GM18907 (cell line): ENCODE measurements around the gene LDLRAD3.

Experiments
- ATAC-seq: cut with Tn5 transposase; IDR thresholded peaks from one replicate; pipeline ENCODE4 v1.9.1; 2021; ENCODE audit warnings: mild to moderate bottlenecking, moderate library complexity; ENCODE audit not compliant: unreplicated experiment

LDLRAD3 gene

DNA sequence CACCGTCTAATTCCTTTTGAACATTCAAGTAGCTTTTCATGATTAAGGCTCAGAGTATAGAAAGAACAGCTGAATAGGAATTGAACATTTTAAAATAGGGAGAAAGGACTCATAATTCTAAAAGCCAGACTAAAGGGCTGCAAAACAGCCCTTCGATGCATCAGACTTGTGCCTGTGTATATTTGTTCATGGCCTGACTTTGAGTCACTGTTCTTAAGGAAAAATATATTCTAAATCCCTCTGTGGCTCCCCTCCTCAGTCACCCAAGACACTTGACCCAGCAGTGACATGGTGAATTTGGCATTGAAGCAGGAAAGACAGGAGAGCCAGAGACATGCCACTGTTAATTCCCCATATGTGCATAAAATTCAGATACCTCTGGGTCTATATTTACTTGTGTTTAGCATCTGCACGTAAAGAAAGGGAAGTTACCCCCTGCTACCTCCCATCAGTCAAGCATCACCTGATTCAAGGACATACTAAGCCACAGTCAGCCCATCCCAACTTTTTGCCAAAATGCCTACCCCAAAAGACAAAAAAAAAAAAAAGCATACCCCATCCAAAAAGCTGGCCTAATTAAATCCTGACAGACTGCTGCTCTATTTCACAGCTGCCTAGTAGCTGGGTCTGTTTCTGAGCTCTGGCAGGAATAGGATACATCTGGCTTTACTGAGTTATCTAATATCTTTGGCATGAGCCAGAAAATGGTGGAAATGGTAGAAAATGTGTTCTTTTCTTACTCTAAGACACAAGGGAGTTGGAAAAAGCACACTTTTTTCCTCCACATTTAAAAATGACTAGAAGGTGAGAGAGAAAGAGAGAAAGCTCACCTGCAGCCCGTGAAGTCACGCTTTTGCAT lies 251.9 kb downstream of the LDLRAD3 start:
- no peak for ATAC-seq

DNA sequence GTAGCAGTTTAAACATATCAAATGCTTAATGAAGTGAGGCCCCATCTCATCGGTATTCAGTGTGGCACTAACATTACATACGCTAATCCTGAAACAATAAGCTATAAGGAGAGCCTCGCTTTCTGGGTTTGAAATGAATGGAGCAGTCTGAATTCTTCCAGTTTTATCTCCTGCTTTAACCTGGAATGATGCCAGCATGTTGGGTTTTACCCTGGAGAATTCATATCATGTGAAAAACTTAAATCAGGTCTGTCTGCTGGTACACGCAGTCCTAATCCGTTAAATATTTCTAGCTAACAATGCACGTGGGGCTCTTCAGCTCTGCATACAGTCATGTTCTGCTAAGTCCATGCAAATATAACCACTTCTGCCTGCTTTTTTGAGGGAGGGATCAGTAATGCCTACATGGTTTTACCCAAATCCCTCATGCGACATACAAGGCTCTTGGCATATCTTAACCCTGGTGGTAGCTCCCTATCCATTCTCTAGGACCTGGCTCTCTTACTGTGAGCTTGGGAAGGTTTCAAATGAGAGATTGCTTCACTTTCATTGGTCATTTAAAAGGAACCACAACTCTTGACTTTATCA lies 252.6 kb downstream of the LDLRAD3 start:
- no peak for ATAC-seq

DNA sequence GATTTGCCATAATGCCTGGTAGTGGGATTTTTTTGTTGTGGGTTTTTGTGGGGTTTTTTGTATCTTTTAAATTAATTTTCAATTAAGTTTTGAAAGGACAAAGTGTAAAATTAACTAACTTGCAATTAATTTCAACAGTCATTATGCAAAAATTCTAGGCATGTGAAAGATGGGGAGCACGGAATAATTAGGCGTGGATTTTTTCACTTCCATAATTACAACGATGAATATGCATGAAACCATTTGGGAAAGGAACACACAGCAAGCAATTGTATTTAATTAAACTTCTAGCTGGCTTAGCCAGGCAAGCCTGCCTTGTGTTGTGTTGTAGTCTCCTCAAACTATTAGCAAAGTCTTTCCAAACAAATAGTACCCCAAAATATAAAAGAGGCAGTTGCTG lies 257.5 kb downstream of the LDLRAD3 start:
- no peak for ATAC-seq

DNA sequence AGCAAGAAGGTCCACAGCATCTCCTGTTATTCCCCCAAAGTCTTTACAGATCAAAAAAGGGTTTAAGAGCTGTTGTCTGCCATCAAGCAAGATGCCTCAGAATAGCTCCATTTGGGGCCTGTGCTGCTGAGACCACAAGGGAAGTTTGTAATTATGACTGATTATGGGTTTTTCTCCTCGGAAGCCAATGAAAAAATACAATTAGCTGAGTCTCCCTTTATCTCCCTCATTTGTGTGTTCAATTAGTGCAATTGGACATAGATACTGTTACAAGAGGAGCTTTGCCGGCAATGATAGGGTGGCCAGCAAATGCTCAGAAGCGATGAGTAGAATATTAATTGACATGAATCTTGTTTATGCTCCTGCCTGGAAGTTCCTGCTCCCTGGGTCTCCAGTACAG lies 261.7 kb downstream of the LDLRAD3 start:
- ATAC-seq, result no peak

GRCh38 chr11:36210529-36210928 lies 266.7 kb downstream of the LDLRAD3 start:
- ATAC-seq, result no peak

DNA sequence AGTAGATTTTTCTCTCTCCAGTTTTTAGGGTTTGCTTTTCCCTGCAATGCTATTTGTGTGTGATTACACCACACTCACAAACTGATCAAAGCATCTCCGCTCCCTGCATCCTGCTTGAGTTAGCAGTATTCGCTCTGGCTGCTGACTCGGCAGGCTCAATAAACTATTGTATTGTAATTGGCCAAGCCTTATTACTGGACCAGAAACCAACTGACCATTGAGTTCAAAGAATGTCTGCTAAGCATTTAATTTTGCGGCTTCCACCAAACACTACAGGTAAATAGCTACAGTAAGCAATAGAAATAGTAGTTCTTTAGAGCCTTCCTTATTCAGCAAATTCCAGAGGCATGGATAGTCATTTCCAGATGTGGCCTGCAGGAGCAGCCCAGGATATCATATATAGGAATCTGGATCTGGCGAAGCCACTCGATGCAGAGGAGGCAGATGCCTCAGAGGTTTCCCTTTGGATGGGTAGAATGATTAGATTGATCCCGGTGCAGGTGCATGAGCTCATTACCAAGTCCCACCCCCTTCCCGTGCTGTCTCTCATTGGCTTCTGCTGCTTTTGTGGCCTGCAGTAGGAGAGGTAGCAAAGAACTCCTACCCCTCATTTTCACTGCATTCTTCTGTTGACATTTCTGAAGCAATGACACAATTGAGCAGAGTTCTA lies 268.0 kb downstream of the LDLRAD3 start:
- ATAC-seq, result no peak

GRCh38 chr11:36212564-36213392 lies 268.9 kb downstream of the LDLRAD3 start:
- ATAC-seq, result no peak

DNA sequence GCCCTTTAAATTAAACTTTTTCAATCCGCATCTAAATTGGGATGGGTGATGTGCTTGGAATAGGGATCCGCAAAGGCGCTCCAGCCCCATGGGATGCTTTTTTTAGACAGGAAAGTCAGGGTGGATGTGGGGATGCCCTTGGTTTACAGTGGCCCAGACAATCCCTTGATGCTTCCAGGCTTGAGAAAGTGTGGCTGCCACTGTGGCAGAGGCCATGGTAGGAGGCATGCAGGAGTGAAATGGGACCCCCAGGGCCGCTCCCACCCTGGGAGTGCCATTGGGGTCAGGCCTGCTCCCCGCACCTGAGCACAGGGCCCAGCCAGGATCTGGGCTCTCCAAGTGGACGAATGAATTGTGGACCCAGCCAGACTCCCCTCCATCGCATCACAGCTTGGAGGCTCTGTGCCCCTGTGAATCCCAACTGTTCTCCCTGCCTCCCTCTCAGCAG lies 269.6 kb downstream of the LDLRAD3 start:
- ATAC-seq, result no peak

DNA sequence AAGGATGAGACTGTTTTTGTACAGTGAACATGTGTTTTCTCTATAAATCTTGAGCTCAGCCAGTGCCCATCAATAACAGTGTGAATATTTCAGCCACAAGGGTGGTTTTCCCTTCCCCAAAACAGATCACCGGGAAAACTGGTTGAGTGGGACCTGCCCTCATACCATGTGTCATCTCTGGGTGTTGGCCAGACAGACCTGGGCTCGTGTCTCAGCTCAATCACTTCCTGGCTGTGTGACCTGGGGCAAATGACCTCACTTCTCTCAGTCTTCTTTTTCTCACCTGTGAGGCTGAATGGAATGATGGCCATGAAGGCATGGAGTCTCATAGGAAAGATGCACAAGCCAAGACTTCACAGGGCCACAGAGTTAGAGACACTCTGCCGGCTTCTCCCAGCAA lies 270.6 kb downstream of the LDLRAD3 start:
- ATAC-seq, result no peak

GRCh38 chr11:36214976-36215692 lies 271.3 kb downstream of the LDLRAD3 start:
- ATAC-seq, result no peak

DNA sequence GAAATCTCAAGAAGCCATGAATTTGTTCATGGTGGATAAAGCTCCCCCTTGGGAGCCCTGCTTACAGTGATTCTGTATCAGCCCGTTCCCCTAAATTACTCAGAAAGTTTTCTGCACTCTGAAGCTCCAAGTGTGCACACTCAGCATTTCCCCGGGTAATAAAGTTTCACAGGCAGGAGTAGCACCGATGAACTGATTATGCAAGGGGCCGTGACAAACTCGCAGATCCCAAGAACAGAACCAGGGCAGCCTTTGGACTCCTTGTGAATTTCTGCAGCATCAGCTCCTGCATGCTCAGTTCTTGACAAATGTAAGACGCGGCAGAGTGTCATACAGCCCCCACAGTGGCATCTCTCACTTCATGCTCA lies 271.8 kb downstream of the LDLRAD3 start:
- ATAC-seq, result no peak

DNA sequence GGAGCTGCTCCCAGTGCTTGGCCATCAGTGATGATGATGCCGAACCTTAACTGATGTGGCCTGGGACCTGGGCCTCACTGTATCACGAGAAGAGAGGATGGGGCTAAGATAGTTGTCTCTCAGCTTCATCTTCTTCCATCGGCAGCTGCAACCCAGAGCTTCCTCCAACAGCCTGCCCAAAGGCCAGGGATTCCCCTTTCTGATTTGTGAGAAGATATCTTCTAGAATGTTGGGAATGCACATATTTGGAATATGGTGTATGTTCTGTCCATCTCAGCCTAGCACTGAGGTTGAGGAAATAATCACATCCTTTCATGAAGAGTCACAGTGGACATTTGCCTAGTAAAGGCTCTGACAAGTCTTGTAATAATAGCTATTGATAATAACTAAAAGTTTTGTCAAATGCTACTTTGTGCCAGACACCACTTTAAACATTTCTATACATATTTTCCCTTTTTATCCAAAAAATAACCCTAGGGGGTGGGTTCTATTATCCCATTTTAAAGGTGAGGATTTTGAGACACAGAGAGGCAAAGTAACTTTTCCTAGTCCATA lies 272.3 kb downstream of the LDLRAD3 start:
- no peak for ATAC-seq

GRCh38 chr11:36218283-36218921 lies 274.5 kb downstream of the LDLRAD3 start:
- no peak for ATAC-seq

- ATAC-seq, result no peak
These were observed 276.1 kb downstream of the LDLRAD3 start for GRCh38 chr11:36219996-36220395.

DNA sequence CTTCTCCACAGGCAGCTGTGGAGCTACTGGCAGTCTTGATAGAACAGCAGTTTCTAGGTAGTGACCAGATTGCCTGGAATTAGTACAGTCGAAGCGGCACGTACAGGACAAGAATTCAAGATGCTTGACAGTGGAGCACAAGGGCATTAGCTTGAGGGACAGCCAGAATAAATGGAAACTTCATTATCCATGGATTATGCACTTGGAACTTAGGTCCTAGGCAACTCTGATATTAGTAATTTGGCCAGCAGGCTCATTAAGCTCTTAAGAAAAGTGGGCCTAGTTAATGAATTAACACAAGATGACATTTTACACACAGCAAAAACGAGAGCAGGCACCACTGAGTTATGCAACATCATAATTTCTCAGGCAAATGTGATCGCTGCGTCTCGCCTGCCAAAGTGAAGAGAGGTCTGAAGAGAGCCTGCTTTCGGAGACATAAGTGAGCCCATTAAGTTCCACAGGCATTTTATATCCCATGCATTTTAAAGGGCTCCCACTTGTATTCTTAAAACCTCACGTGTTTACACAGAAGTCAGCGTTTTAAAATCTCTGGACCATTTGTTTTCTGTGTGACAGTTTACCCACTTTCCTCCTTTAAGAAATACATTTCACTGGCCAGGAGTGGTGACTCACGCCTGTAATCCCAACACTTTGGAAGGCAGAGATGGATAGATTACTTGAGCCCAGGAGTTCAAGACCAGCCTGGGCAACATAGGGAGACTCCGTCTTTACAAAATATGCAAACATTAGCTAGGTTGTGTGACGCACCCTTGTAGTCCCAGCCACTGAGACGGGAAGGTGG lies 279.2 kb downstream of the LDLRAD3 start:
- ATAC-seq, result no peak

DNA sequence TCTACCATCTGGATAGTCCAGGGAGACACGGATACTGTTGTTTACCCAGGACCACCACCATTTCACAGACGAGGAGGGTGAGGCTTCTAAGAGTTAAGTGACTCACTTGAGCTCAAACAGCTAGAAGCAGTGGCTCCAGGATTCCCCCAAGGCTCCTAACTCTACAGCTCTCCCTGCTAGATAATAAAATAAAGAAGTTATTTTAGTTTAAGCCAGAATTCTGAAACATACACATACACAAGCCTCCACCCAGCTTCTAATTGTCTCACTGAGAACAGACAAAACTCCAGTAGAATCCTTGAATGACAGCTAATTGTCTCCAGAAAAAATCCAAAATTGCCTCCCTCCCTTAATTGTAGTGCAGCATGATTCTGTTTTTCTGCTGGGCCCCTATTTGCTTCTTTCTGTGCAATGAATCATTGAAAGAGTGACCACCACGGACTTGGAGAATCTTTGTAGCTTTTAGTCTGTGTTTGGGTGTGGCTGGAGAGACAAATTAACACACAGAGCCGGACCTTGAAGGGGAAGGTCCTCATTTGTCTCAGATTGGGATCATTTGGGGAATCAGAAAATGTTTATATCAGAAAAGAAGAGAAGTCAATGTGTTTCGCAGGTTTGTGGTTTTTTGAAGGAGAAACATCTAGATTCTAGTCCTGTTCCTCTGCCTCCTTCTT lies 280.5 kb downstream of the LDLRAD3 start:
- no peak for ATAC-seq

GRCh38 chr11:36227044-36227443 lies 283.2 kb downstream of the LDLRAD3 start:
- no peak for ATAC-seq

GRCh38 chr11:36228689-36229088 lies 284.8 kb downstream of the LDLRAD3 start:
- ATAC-seq, result no peak
